HCT116 (cell line): ENCODE data around the gene GPT2. TPM values are rescaled to one million over a fixed set of nuclear protein-coding genes. Genes with fewer than 3 reads are reported as not detected.

Experiments
- ATAC-seq: fragments of 200-7000 bp; cut with Tn5 transposase; 2 replicates; pipeline ENCODE4 v1.9.1; 2020; ENCODE audit warnings: mild to moderate bottlenecking, moderate library complexity
- BruUV-seq: library from RNA; stranded (reverse); fragments of 400-500 nt; replicated peaks from 2 replicates; lab custom pipeline; 2021; lab: Mats Ljungman, UMichigan
- CTCF ChIA-PET: fragments of 300-600 bp; sonication (Branson Sonifier 250); formaldehyde crosslinking; loops from one replicate; lab custom pipeline; 2021; ENCODE audit warnings: antibody characterized with exemption; lab: Charles Lee
- POLR2A ChIA-PET: fragments of 300-600, 350-600 bp; sonication (Branson Sonifier 250); formaldehyde crosslinking; loops from one replicate; lab custom pipeline; 2021; ENCODE audit warnings: antibody characterized with exemption; lab: Charles Lee
- RAD21 ChIA-PET, 2 experiments: fragments of 300-600 bp; sonication (Branson Sonifier 250); formaldehyde crosslinking; loops; one replicate each; lab custom pipeline; 2023; ENCODE audit warnings: low total read pairs in 2 of 2; ENCODE audit not compliant: uncharacterized antibody in 2 of 2, unreplicated experiment in 2 of 2, low non-redundant PET in 1 of 2; lab: Charles Lee
- DNase-seq: peaks from one replicate; pipeline ENCODE4 v3.0.0-alpha.2; 2010; ENCODE audit warnings: low read depth, low spot score
- H2AFZ ChIP-seq: fragments of 200-600 bp; shearing (Covaris generic), sonication (generic); 2 replicates; pipeline ENCODE4 v1.6.1; 2017; ENCODE audit warnings: low read depth, mixed run types, mixed read lengths, antibody characterized with exemption, low read length; ENCODE audit not compliant: poor library complexity, severe bottlenecking
- H3K27ac ChIP-seq: 2 replicates; pipeline ENCODE4 v1.5.1; 2012; ENCODE audit warnings: low read depth, low read length
- H3K27me3 ChIP-seq: fragments of 200-600 bp; sonication (generic); 2 replicates; pipeline ENCODE4 v1.6.1; 2016; ENCODE audit warnings: mixed run types, low read length, mixed read lengths; ENCODE audit not compliant: insufficient read depth
- H3K36me3 ChIP-seq, 2 experiments: fragments of 200-500 bp in 1 of 2; fragments of 200-600 bp in 1 of 2; sonication (Bioruptor generic) in 1 of 2; sonication (generic) in 1 of 2; 2 replicates each; pipeline versions ENCODE4 v1.5.1 to v1.6.1; 2014 to 2016; ENCODE audit warnings: low read length in 2 of 2, inconsistent platforms in 1 of 2, mixed read lengths in 1 of 2, mixed run types in 1 of 2; ENCODE audit not compliant: insufficient read depth in 2 of 2, control insufficient read depth in 1 of 2
- H3K4me1 ChIP-seq, 2 experiments: fragments of 200-600 bp in 1 of 2; sonication (generic) in 1 of 2; 2 replicates each; pipeline versions ENCODE4 v1.5.1 to v1.6.1; 2012 to 2017; ENCODE audit warnings: low read length in 2 of 2, inconsistent platforms in 1 of 2, mild to moderate bottlenecking in 1 of 2, mixed read lengths in 1 of 2, mixed run types in 1 of 2, moderate library complexity in 1 of 2; ENCODE audit not compliant: insufficient read depth in 2 of 2, control insufficient read depth in 1 of 2
- H3K4me2 ChIP-seq: fragments of 200-600 bp; sonication (generic); 2 replicates; pipeline ENCODE4 v1.6.1; 2017; ENCODE audit warnings: mixed run types, low read length, mixed read lengths
- H3K4me3 ChIP-seq, 2 experiments: fragments of 200-600 bp in 1 of 2; sonication (generic) in 1 of 2; replicated peaks in 1 of 2; 2 replicates each; pipeline ENCODE4 v1.5.1; 2011 to 2016; ENCODE audit warnings: low read length in 2 of 2, control low read depth in 1 of 2, low read depth in 1 of 2, mild to moderate bottlenecking in 1 of 2, mixed read lengths in 1 of 2, mixed run types in 1 of 2
- H3K79me2 ChIP-seq: fragments of 200-600 bp; sonication (generic); 2 replicates; pipeline ENCODE4 v1.6.1; 2017; ENCODE audit warnings: mild to moderate bottlenecking, mixed run types, low read length, moderate library complexity, mixed read lengths; ENCODE audit not compliant: insufficient read depth
- H3K9ac ChIP-seq: fragments of 200-600 bp; sonication (generic); 2 replicates; pipeline ENCODE4 v1.6.1; 2016; ENCODE audit warnings: low read length, mixed read lengths
- H3K9me2 ChIP-seq: fragments of 200-600 bp; sonication (generic), shearing (Covaris generic); 2 replicates; pipeline ENCODE4 v1.6.1; 2017; ENCODE audit warnings: mixed run types, mild to moderate bottlenecking, moderate library complexity; ENCODE audit not compliant: insufficient read depth
- H3K9me3 ChIP-seq, 2 experiments: fragments of 200-500 bp in 1 of 2; fragments of 200-600 bp in 1 of 2; sonication (Bioruptor generic) in 1 of 2; sonication (generic) in 1 of 2; 2 replicates each; pipeline ENCODE4 v1.6.1; 2014 to 2017; ENCODE audit warnings: low read length in 2 of 2, mixed read lengths in 2 of 2, inconsistent platforms in 1 of 2, low read depth in 1 of 2, mild to moderate bottlenecking in 1 of 2, mixed run types in 1 of 2, moderate library complexity in 1 of 2; ENCODE audit not compliant: control insufficient read depth in 1 of 2, insufficient read depth in 1 of 2
- H4K20me1 ChIP-seq: fragments of 200-600 bp; sonication (generic), shearing (Covaris generic); 2 replicates; pipeline ENCODE4 v1.6.1; 2017; ENCODE audit warnings: mixed run types, mild to moderate bottlenecking, moderate library complexity; ENCODE audit not compliant: insufficient read depth
- CTCF ChIP-seq, 3 experiments: fragments of 200-600 bp in 1 of 3; sonication (generic) in 1 of 3; IDR thresholded peaks in 2 of 3; conservative IDR thresholded peaks in 1 of 3; 2 replicates each; pipeline ENCODE4 v1.5.1; 2012 to 2017; ENCODE audit warnings: low read depth in 2 of 3, low read length in 2 of 3, antibody characterized with exemption in 1 of 3, borderline replicate concordance in 1 of 3, control low read depth in 1 of 3, mild to moderate bottlenecking in 1 of 3, mixed read lengths in 1 of 3, mixed run types in 1 of 3, moderate library complexity in 1 of 3; ENCODE audit not compliant: insufficient read depth in 1 of 3
- ELF1 ChIP-seq: IDR thresholded peaks from 2 replicates; pipeline ENCODE4 v1.6.1; 2012; ENCODE audit warnings: low read depth, borderline replicate concordance
- EZH2 ChIP-seq: fragments of 200-600 bp; sonication (generic); IDR thresholded peaks from 2 replicates; pipeline ENCODE4 v1.6.1; 2017; ENCODE audit warnings: antibody characterized with exemption, mixed run types
- EZH2phosphoT487 ChIP-seq: fragments of 200-600 bp; IDR thresholded peaks from 2 replicates; pipeline ENCODE4 v1.6.1; 2018; ENCODE audit warnings: antibody characterized with exemption, borderline replicate concordance
- MAX ChIP-seq: IDR thresholded peaks from 2 replicates; pipeline ENCODE4 v1.6.1; 2012
- REST ChIP-seq: IDR thresholded peaks from 2 replicates; pipeline ENCODE4 v1.6.1; 2012; ENCODE audit warnings: low read depth
- SP1 ChIP-seq: IDR thresholded peaks from 2 replicates; pipeline ENCODE4 v1.6.1; 2012; ENCODE audit warnings: low read depth
- YY1 ChIP-seq: IDR thresholded peaks from 2 replicates; pipeline ENCODE4 v1.6.1; 2011; ENCODE audit warnings: low read length, low read depth, moderate library complexity, mild to moderate bottlenecking; ENCODE audit not compliant: insufficient replicate concordance; ENCODE audit errors: extremely low read depth
- ZFX ChIP-seq: fragments of 450-650 bp; IDR thresholded peaks from 2 replicates; pipeline ENCODE4 v1.6.1; 2017
- ZNF274 ChIP-seq: fragments of 200-500 bp; sonication (Bioruptor generic); IDR thresholded peaks from 2 replicates; pipeline ENCODE4 v1.6.1; 2014; ENCODE audit warnings: mild to moderate bottlenecking, low read depth, low read length, inconsistent platforms
- intact Hi-C: fragments of 100-400 bp; cut with micrococcal nuclease; formaldehyde crosslinking; loops from 2 replicates; pipeline ENCODE4 v1.10.0; 2022
- total RNA-seq: library from RNA; stranded (reverse); gene quantifications from one replicate; pipeline ENCODE4 v1.2.1, GENCODE V29; 2021; ENCODE audit not compliant: unreplicated experiment

GPT2 gene
- total RNA-seq, 1 experiment from 2014 or later = 50.6 TPM

GRCh38 chr16:46911038-46911437 lies 26.9 kb downstream of the GPT2 start:
- Histone ChIP-seq H3K4me2 (no peak overlapping the region), H3K36me3 (peaks cover 0 to 15% of the 10 kb centered on the region in 2 experiments; a peak in 2 of 4 replicates), H4K20me1 (no peaks in the 10 kb centered on the region), H3K79me2 (no peaks in the 10 kb centered on the region), H3K9ac (no peak overlapping the region), H3K9me2 (no peaks in the 10 kb centered on the region), H3K4me1 (no peaks in the 10 kb centered on the region), H3K9me3 (no peaks in the 10 kb centered on the region), H3K27ac (no peak overlapping the region), H3K4me3 (no peak overlapping the region), H3K27me3 (no peaks in the 10 kb centered on the region), H2AFZ (no peak overlapping the region)
- POLR2A ChIA-PET = no interaction called here
- CTCF ChIA-PET = interaction anchor here (1.9 to 4.3 kb wide), 2 partner anchors 53 to 58 kb away, joined by 6 to 62 read pairs; no protein-coding TSS in a partner anchor
- RAD21 ChIA-PET = no interaction called here
- intact Hi-C loops = no loop called here
- TF ChIP-seq EZH2phosphoT487 (no peak), REST (no peak), EZH2 (no peak)
- BruUV-seq = no TSS peak
- DNase-seq (no peak), ATAC-seq (no peak)

GRCh38 chr16:46911650-46912049 lies 27.5 kb downstream of the GPT2 start:
- H3K4me3 ChIP-seq = no peak overlapping the region
- H3K27me3 ChIP-seq = no peaks in the 10 kb centered on the region
- ChIA-PET CTCF (interaction anchor here (1.9 kb wide), 1 partner anchor 54 kb away, joined by 6 read pairs; no protein-coding TSS in a partner anchor), POLR2A (no interaction called here), RAD21 (no interaction called here)
- no peak overlapping the region for H2AFZ ChIP-seq
- no peak overlapping the region for H3K9ac ChIP-seq
- H4K20me1 ChIP-seq = no peaks in the 10 kb centered on the region
- intact Hi-C loops = no loop called here
- peaks cover 0 to 15% of the 10 kb centered on the region in 2 experiments; a peak in 2 of 4 replicates for H3K36me3 ChIP-seq
- H3K9me2 ChIP-seq = no peaks in the 10 kb centered on the region
- H3K4me1 ChIP-seq = no peaks in the 10 kb centered on the region
- H3K79me2 ChIP-seq = no peaks in the 10 kb centered on the region
- ATAC-seq (no peak), DNase-seq (no peak)
- no TSS peak for BruUV-seq
- TF ChIP-seq ZFX (no peak), EZH2 (no peak), YY1 (no peak), ZNF274 (no peak), SP1 (no peak), MAX (no peak), ELF1 (no peak), CTCF (IDR thresholded peaks at IDR 0.05 in 2 of 3, conservative IDR thresholded peaks at IDR 0.05 in 1 of 3; ENCODE audit: borderline replicate concordance in 1 of 3, insufficient read depth in 1 of 3, low read depth in 2 of 3, low read length in 2 of 3) (no peak)
- H3K4me2 ChIP-seq = no peak overlapping the region
- no peak overlapping the region for H3K27ac ChIP-seq
- H3K9me3 ChIP-seq = no peaks in the 10 kb centered on the region
